ENCODE results near the gene AVPR2. TPM values are rescaled to one million over a fixed set of nuclear protein-coding genes. Genes with fewer than 3 reads are reported as not detected.

The AVPR2 gene
- total RNA-seq, 1 experiment from 2014 or later = not detected

DNA sequence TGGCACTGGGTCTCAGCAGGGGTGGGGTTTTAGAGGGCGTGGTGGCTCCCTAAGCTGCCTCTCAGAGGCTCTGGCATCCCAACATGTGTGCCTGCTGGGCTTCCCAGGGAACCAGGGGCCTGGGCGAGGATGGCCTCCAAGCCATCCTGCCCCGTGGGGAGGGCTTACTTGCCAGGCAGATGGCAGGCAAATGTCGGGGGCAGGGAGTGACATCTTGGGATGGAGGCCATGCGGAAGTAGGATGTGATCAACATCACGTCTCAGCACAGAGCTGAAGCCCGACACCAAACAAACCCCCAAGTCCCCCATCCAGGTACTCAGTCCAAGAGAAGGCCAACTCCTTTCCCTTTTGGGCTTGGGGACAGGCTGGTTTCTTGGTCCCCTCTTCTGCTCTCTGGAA, 23.2 kb upstream of the AVPR2 start:
- no peak for TF ChIP-seq CTCF (IDR thresholded peaks at IDR 0.05; ENCODE audit: insufficient read depth in 1 of 2, low read depth in 1 of 2, low read length in 1 of 2, severe bottlenecking in 1 of 2, unreplicated experiment in 1 of 2)
- Mint-ChIP-seq H3K36me3 (ENCODE audit: insufficient read depth, unreplicated experiment) (no peaks in the 10 kb centered on the region), H3K4me3 (ENCODE audit: unreplicated experiment) (no peak overlapping the region), H3K4me1 (ENCODE audit: low read depth, unreplicated experiment) (no peaks in the 10 kb centered on the region), H3K9me3 (ENCODE audit: unreplicated experiment) (no peaks in the 10 kb centered on the region), H3K27me3 (ENCODE audit: insufficient read depth, unreplicated experiment) (no peaks in the 10 kb centered on the region), H3K27ac (ENCODE audit: unreplicated experiment) (no peak overlapping the region)
- Histone ChIP-seq H3K36me3 (ENCODE audit: control insufficient read depth, insufficient read depth, low read length) (no peaks in the 10 kb centered on the region), H3K4me1 (peaks cover 14% of the 10 kb centered on the region; the same call in 1 of the 2 replicates), H3K9me3 (no peaks in the 10 kb centered on the region), H3K27me3 (replicated peaks; ENCODE audit: control insufficient read depth, insufficient read depth, low read length) (no peaks in the 10 kb centered on the region), H3K4me3 (ENCODE audit: low read depth, low read length) (no peak overlapping the region)
- BruUV-seq (replicated peaks) = no TSS peak
- intact Hi-C loops (cut with micrococcal nuclease; ENCODE audit: unreplicated experiment) = loop anchor here (10.0 kb wide), 1 partner anchor 66 kb away; no protein-coding TSS in a partner anchor
- DNase-seq = no peak
- ChIA-PET CTCF (no interaction called here), POLR2A (no interaction called here)

DNA sequence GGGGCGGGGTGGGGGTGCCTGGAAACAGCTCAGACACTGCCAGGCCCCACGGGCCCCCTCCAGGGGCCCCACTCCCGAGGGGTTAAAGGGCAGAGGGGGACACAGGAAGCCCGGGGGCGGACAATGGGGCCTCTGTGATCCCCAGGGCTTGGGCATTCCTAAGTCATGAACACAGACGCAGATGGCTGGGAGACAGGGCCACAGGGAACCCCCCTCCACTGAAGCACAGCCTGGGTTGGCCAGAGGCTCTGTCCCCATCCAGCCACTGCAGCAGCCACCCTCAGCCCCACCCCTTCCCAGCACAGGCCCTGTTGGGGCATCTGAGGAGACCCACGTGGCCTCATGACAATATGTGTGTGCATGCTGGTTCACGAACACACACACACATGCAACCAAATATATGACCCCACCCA, 22.4 kb upstream of the AVPR2 start:
- POLR2A ChIA-PET = no interaction called here
- no peak for TF ChIP-seq CTCF (IDR thresholded peaks at IDR 0.05; ENCODE audit: insufficient read depth in 1 of 2, low read depth in 1 of 2, low read length in 1 of 2, severe bottlenecking in 1 of 2, unreplicated experiment in 1 of 2)
- Mint-ChIP-seq H3K4me1 (ENCODE audit: low read depth, unreplicated experiment) (no peaks in the 10 kb centered on the region), H3K27ac (ENCODE audit: unreplicated experiment) (peak overlapping the region; percentile 67), H3K27me3 (ENCODE audit: insufficient read depth, unreplicated experiment) (no peaks in the 10 kb centered on the region), H3K4me3 (ENCODE audit: unreplicated experiment) (peak overlapping the region; percentile 42), H3K9me3 (ENCODE audit: unreplicated experiment) (no peaks in the 10 kb centered on the region), H3K36me3 (ENCODE audit: insufficient read depth, unreplicated experiment) (no peaks in the 10 kb centered on the region)
- no peak overlapping the region for H3K4me3 ChIP-seq (ENCODE audit: low read depth, low read length)
- intact Hi-C loops (cut with micrococcal nuclease; ENCODE audit: unreplicated experiment) = loop anchor here (10.0 kb wide), 1 partner anchor 67 kb away; no protein-coding TSS in a partner anchor
- BruUV-seq (replicated peaks) = no TSS peak
- H3K27me3 ChIP-seq (replicated peaks; ENCODE audit: control insufficient read depth, insufficient read depth, low read length) = no peaks in the 10 kb centered on the region
- H3K36me3 ChIP-seq (ENCODE audit: control insufficient read depth, insufficient read depth, low read length) = no peaks in the 10 kb centered on the region
- peaks cover 14% of the 10 kb centered on the region; the same call in 1 of the 2 replicates for H3K4me1 ChIP-seq
- no peaks in the 10 kb centered on the region for H3K9me3 ChIP-seq
- peak; percentile 54 to 84 for DNase-seq
- CTCF ChIA-PET = no interaction called here

GRCh38 chrX:153882557-153882956, 21.9 kb upstream of the AVPR2 start:
- ChIA-PET CTCF (no interaction called here), POLR2A (no interaction called here)
- Mint-ChIP-seq H3K4me1 (ENCODE audit: low read depth, unreplicated experiment) (no peaks in the 10 kb centered on the region), H3K27ac (ENCODE audit: unreplicated experiment) (peak overlapping the region; percentile 67), H3K4me3 (ENCODE audit: unreplicated experiment) (peak overlapping the region; percentile 42), H3K36me3 (ENCODE audit: insufficient read depth, unreplicated experiment) (no peaks in the 10 kb centered on the region), H3K9me3 (ENCODE audit: unreplicated experiment) (no peaks in the 10 kb centered on the region), H3K27me3 (ENCODE audit: insufficient read depth, unreplicated experiment) (no peaks in the 10 kb centered on the region)
- DNase-seq = no peak
- Histone ChIP-seq H3K36me3 (ENCODE audit: control insufficient read depth, insufficient read depth, low read length) (no peaks in the 10 kb centered on the region), H3K4me3 (ENCODE audit: low read depth, low read length) (no peak overlapping the region), H3K27me3 (replicated peaks; ENCODE audit: control insufficient read depth, insufficient read depth, low read length) (no peaks in the 10 kb centered on the region), H3K4me1 (peaks cover 14% of the 10 kb centered on the region; the same call in 1 of the 2 replicates), H3K9me3 (no peaks in the 10 kb centered on the region)
- intact Hi-C loops (cut with micrococcal nuclease; ENCODE audit: unreplicated experiment) = loop anchor here (10.0 kb wide), 1 partner anchor 68 kb away; no protein-coding TSS in a partner anchor
- no TSS peak for BruUV-seq (replicated peaks)
- TF ChIP-seq CTCF (IDR thresholded peaks at IDR 0.05; ENCODE audit: insufficient read depth in 1 of 2, low read depth in 1 of 2, low read length in 1 of 2, severe bottlenecking in 1 of 2, unreplicated experiment in 1 of 2) = no peak

Data from Caco-2 (cell line).